Measurements from ENCODE around the gene CHN2.
A peak's percentile ranks its signal among the peaks of the same experiment; 100 is the strongest.

CHN2 gene

DNA sequence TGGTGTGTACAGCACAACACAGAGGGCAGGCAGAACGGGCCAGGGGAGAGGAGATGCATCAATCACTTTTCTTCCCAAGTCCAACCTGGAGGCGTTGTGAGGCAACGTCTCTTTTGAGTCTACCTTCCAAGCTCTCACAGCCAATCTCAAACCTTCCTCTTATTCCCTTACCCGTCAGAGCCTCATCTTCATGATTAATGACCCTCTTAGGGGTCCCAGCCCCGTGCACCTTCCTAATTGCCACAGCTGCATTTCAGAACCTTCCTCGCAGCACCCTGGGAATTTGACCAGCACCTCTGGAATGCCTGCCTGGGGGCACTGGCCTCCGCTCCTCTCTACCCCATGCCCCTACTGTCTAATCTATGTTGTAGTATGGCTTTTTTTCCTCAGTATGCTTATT, 199.7 kb downstream of the CHN2 start:
- DNase-seq (ENCODE audit: low read depth, low spot score): no peak

DNA sequence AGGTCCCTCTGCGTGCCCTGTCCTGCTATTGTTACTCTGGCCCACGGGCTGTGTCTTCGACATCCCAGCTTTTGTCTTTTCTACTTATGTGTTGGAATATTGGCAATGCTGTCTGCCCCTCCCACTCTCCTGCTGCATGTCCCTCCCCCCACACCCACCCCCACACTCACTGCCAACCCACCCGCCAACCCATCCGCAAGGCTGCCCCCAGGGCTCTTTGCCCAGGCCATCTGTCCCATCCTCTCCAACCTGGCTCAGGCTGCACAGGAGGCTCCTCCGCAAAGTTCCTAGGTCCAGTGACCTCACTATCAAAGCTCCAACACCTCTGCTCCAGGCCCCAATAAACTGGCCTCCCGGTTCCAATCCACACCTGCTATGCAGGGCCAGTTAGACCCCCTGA, 202.0 kb downstream of the CHN2 start:
- no peak for DNase-seq (ENCODE audit: low read depth, low spot score)

DNA sequence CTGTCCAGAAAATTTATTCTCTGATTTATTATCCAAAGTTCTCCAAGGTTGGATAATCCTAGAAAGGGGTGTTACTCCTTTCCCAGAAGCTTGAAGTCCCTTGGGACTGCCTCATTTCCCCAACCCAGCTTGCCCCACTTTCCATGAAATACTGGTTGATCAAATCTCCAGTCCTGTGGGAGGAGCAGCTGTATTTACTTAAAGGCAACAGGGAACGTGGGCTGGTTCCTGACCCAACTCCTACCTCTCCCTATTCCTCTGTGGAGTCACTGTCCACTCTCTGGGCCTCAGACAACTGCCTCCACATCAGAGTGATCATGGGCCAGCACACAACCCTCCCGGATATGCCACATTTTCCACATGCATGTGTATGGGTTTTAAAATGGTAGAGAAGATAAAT, 202.8 kb downstream of the CHN2 start:
- no peak for DNase-seq (ENCODE audit: low read depth, low spot score)

DNA sequence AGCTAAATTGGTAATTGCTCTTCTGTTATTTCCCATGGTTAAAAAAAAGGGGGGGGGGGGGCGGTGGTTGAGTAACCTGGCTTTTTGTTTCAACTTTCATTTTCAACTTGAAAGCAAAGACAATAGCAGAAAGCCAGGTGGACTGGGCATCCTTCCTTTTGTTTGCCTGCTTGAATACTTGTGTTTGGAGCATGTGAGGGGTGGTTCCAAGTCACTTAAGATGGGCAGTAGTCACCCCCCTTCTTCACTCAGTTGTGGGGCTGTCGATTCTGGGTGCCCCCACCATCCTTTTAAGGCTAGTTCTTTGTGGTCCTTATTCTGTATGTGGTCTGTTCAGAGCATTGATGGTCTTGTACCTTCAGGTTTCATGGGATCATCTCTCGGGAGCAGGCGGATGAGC, 203.4 kb downstream of the CHN2 start:
- DNase-seq (ENCODE audit: low read depth, low spot score): no peak

DNA sequence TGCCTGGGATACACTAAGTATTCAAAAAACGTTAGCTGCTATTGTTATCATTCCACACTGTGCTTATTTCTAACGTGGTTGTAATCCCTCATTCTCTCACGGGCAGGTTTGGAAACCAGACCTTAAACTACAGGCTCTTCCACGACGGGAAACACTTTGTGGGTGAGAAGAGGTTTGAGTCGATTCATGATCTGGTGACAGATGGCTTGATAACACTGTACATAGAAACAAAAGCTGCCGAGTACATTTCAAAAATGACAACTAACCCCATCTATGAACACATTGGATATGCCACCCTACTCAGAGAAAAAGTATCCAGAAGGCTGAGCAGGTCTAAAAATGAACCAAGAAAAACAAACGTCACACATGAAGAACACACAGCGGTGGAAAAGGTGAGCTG, 205.9 kb downstream of the CHN2 start:
- DNase-seq (ENCODE audit: low read depth, low spot score): no peak

DNA sequence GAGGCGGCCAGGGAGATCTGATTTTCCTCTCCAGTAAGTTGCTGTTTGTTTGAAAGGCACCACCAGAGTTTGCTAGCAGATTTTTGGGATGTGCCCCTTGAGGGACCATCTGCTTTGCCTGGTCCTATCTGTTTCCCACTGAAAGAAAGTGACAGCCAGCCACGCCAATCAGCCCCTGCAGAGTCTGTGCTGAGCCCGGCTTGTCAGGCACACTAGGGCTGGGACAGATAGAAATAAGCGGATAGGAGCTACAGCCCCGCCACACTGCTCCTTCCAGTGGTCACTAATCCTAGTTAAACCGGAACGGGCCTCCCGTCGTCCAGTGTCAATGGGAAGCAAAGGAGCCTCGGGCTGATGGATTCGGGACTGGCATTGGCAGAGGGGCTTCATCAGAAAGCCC, 207.2 kb downstream of the CHN2 start:
- DNase-seq (ENCODE audit: low read depth, low spot score): no peak

DNA sequence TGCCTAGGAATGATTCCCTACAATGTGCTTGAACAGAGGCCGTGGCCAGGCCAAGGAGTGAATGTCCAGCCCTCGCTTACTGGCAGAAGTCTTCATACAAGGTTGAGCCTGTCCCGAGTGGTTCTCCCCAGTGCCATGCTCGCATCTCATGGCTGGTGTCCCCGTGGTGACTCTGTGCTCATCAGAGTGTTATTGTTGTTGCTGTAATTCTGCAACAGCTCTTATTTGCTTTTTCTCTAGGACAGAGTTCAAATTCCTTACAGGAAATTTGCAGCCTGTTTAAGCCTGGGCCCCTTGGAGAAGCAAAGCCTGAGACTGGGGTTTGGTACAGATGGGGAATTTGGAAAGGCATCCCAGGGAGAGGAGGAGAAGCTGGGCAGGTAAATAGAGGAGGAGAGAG, 211.3 kb downstream of the CHN2 start:
- DNase-seq (ENCODE audit: low read depth, low spot score): no peak

DNA sequence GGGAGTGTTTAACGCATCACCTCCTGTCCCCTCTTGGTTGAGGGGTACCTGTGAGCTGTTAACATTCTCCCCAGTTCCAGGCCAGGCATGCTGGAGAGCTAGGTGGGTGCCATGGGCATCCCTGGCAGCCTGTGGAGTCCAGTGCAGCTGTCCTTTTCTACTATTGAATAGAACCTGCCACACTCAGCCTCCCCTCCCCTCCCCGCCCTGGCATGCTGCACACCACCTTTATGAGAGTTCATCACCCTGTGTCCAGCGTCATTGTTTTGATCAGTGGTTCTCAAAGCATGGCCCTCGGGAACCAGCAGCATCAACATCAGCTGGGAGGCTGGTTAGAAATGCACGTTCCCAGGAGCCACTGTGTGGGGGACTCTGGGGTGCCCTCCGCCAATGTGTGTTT, 211.8 kb downstream of the CHN2 start:
- DNase-seq (ENCODE audit: low read depth, low spot score): no peak

DNA sequence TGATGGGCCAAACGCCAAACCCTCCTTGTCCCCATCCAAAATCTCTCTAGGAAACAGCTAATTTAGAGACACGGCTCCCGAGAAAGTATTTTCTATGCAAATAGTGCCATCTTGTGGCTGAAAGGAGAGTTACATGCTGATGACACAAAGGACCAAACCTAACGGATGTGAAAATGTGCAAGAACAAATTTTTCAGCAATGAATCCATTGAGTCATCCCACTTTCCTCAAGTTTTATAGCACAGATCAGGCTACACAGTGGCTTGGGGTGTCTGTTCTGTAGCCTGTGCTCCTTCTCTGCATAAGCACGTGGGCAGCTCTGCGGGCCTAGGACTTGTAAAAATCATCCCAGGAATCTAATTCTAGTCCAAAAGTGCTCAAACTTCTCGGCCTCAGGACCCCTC, 214.3 kb downstream of the CHN2 start:
- DNase-seq (ENCODE audit: low read depth, low spot score): peak; percentile 41

DNA sequence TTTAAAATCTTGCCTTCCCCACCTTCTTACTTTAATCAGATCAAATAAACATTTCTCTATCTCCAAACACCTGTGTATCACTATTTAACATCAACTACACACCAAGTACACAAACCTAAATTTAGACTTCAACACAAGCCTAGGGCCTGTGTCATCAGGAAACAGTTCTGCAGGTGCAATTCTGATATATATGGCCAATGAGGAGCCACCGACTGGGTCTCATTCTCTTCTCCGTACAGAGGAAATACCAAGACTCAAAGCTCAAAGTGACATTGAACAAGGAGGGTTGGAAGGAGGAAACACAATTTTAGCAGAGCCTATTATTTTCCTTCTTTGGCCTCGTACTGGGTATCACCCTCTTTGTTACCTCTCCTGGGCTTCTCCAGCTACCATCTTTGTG, 216.4 kb downstream of the CHN2 start:
- no peak for DNase-seq (ENCODE audit: low read depth, low spot score)

DNA sequence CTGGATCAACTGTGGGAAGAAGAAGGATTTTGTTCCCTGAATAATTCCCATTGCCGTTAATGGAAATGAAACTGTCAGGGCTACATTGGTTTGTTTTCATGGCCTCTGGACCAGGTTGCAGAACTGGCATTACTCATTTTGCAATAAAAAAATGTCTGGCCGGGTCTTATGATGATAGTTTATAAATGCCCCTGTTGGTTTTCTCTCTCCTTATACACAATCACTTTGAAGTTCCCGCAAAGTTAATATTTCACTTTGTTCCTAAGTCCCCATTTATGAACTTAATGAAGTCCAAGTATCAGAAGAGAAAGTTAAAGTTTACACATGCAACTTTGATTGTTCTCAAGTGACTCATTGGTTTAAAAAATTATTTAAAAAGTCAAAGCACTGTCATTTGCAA, 218.3 kb downstream of the CHN2 start:
- no peak for DNase-seq (ENCODE audit: low read depth, low spot score)

DNA sequence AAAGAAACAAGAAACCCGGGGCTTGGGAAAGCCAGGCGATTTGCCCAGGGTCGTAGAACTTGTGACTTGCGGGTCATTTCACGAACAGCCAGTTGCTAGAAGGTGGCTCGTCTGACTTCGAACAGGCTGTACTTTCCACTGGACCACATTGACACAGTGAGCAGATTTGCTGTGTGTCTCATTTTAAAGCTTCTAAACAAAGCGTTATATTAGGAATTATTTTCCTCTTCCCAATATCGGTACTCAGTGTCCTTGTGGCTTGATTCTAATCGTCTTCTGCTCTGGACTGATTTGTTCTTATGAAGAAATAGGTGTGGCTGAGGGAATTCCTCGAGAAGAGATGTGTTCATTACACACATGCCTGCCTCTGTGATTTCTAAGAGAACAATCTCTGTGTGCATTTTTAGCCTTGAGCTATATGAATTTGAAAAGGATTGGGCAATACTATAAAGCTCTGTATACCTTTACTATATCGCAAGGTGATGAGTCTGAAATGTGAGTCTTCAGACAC, 219.1 kb downstream of the CHN2 start:
- DNase-seq (ENCODE audit: low read depth, low spot score): no peak

DNA sequence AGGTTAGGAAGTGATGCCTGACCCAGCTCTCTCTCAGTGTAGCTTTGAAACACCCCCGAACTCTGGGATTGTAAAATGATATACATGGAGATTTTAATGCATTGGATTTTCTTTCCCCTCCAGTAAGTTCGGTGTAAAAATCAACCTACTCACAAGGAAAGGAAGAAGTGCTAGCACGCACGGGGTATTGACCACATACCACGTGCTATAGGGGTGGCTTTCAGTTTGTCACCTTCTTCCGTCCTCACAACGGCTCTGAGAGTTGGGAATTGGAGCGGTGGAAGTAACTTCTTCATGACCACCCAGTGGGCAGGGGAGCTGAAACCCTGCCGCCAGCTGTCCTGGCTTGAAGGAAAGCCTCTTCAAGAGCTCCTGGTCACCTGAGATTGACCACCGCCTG, 219.6 kb downstream of the CHN2 start:
- no peak for DNase-seq (ENCODE audit: low read depth, low spot score)

DNA sequence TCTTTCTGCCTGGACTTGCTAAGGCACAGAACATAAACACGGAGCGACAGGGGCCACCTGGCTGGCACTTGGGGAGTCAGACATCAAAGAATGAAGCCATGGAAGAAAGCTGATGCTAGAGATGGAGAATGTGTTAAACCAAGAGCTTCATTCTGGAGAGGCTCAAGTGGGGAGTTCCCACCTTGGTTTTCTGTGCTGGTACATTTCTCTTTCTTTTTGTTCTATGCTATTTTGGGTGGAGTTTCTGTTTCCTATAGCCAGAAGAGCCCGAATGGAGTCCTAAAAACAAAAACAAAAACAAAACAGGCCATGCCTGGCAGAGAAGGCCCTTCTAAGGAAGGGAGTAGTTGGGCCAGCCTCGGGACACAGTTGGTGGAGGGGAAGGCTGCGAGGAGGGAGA, 220.6 kb downstream of the CHN2 start:
- DNase-seq (ENCODE audit: low read depth, low spot score): no peak

DNA sequence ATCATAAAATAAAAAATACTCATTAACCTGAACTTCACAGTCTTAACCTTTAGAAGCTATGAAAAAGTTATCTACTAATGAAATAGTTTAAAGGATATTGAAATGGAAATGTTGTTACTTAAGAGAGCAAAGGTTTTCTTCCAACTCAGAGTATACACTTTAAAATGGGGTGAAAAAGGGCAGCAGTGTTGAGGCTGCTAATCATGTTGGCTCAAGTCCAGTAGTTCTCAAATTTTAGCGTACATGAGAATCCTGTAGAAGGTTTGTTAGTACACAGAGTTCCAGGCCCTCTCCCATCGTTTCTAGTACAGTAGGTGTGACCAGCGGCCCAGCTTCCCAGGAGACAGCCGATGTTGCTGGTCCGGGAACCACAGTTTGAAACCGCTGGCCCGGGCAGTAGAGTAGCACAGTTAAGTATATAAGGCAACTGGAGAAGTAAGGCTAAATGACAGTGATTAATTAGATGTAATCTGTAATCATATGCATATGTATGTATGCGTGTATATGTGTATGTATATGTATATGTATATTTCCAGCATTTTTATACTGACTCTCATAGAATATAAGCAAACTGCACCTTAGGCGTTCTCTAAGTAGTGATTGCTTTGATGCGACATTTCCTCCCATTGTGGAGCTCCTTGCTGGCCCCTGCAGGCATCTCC, 221.8 kb downstream of the CHN2 start:
- DNase-seq (ENCODE audit: low read depth, low spot score): no peak

DNA sequence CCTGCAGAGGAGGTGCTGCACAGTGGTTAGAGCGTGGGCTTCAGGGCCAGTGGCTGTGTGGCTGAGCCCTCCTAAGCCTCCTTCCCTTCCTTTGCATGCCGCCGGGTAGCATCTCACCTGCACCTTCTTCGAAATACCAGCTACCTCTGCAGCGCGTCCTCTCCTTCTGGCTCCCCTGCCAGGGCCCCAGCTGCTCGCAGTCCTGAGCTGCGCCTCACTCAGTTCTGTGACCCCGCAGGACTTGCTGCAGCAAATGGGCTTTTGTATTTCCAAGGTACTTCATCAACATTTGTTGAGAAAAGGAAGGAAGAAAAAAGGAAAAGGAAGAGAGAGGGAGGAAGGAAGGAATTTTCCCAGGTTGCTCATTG, 222.3 kb downstream of the CHN2 start:
- no peak for DNase-seq (ENCODE audit: low read depth, low spot score)

DNA sequence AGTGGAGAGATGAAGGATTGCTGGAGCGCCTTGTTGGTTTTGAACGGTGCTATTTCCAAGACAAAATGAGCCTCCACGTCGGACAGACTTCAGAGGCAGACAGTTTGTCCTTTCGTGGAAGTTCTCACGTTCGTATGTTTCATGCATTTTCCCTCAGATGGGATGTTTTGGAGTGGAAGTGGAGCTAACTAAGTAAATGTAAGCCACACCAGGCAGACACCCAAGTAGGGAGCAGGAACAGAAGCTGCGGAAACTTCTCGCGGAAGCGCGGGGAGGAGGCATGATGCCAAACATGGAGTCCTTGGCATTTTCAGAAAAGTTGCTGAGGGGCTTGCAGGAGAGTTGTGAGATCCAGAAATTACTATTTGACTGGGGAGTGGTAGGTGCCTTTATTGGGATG, 223.5 kb downstream of the CHN2 start:
- DNase-seq (ENCODE audit: low read depth, low spot score): no peak

DNA sequence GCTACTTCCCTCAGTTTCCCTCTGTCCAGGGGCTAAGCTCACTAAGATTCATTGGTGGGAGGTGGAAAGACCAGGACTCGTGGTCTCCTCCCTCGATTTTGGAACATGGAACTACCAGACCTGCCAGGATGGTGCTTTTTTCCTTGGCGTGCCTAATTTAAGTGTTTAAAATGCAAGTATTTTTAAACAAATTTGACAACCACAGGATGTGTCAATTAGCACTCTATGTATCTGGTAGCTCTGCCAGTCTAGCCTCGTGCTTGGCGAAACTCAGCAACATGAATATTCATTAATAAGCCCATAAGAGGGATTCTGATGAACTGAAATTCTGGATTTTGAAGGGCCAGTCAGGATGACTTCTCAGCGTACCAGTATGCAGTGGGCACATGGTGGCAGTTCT, 224.1 kb downstream of the CHN2 start:
- no peak for DNase-seq (ENCODE audit: low read depth, low spot score)

DNA sequence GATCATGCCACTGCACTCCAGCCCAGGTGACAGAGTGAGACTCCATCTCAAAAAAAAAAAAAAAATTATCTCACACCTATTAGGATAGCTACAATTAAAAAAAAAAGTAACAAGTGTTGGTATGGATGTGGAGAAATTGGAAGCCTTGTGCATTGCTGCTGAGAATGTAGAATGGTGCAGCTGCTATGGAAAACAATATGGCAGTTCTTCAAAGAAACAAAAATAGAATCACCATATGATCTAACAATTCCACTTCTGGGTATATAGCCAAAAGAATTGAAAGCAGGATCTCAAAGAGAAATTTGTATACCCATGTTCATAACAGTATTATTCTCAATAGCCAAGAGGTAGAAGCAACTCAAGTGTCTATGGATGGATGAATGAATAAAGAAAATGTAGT, 225.4 kb downstream of the CHN2 start:
- DNase-seq (ENCODE audit: low read depth, low spot score): no peak

DNA sequence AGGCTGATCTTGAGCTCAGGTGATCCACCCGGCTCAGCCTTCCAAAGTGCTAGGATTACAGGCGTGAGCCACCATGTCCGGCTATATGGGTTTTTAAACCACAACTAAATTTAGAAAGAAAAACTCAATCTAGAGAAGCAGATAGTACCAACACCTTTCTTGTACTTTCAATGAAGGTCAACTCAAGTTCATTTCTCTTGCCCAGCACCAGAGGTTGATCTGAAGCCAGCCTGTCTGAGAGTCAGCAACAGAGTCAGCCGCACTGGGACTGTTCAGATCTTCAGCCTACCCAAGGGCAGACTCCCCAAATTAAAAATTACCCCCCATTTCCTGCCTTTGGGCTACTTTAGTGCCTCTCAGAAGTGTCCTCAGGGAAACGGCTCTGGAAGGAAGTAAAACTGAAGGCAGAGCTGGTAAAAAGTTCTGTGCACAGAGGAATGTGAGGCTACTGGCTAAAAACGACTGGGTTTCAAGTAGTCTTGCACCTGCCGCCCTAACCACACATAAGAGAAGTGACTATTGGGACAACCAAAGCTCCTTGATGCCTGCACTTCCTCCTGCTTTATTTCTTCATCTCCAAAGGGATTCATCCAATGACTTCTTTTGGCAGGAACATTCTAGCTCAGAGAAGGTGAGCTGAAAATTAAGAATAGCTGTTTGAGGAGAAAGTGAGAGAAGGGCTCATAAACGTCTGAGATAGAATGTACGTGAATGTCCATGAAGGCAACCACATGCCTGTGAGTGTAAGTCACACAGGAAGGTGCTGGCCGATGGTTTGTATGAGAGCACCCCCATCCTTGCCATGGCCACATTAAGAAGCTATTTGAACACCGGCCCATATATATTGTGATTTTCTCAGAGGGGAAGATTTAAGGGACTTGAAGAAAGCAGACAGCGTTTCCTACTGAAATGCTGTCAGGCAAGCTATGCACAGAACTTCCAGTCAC, 226.7 kb downstream of the CHN2 start:
- DNase-seq (ENCODE audit: low read depth, low spot score): no peak

DNA sequence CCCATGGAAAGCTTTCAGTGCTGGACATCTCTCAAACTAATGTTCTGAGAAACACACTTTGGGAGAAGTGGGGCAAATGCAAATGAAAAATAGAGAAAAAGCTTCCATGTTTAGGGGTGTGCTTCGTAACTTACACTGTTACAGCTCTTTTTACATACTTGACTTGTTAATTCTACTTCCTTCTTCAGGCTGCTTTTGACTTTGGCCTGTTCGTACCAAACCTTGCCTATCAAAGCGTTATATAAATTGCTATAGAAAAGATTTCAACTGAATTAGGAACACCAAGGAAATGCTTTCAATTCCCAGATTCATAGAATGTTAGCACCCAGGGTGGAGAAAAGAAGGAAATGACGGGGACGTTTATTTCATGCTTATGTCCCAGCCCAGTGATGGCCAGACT, 228.3 kb downstream of the CHN2 start:
- DNase-seq (ENCODE audit: low read depth, low spot score): no peak

DNA sequence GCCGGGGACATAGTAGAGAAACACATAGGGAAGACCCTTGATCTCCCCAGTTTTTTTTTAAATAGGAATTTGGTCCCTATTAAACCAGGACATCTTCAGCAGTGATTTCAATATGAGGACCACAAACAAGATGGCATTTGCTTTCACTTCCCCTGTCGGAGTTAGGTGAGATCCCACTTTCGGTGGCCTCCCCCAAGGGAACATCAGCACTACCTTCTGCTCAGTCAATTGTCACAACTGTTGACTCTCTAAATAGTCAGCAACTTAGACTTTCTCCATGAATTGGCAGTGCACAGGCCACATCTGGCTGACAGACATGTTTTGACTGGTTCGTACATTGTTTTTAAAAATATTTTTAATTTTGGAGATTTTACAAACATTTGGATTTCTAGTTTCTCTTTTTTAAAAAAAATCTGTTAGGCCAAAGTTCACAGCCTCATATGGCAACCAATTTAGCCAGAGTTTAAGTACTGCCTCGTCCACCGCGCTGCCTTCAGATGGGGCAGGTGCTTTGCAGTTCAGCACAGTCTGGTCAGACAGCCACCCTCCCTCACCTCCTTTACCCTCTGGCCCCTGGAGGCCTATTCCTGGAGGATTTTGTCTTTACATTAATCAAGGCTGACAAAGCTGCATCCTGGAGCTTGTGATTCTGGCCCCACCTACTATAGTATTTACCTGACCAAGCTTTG, 229.9 kb downstream of the CHN2 start:
- DNase-seq (ENCODE audit: low read depth, low spot score): no peak

DNA sequence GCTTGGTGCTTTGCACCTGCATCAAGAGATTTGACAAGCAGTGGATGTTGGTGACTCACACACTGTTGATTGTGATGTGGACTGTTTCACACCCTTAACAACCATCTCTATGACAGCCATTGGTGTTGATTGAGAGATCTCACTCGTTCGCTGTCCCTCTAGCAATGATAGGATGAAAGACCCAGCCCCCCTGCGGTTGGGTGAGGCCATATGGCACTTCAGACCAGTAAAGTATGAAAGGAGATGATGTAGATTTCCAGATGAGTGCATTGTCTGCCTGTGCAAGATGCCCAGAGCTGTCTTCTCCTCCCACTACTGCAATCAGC, 230.4 kb downstream of the CHN2 start:
- no peak for DNase-seq (ENCODE audit: low read depth, low spot score)
